H1 (cell line): Measurements from ENCODE around the gene CCNL2. TPM values are rescaled to one million over a fixed set of nuclear protein-coding genes. Genes with fewer than 3 reads are reported as not detected.

Experiments
- CTCF ChIA-PET: fragments of 300-600 bp; sonication (Branson Sonifier 250); formaldehyde crosslinking; loops from one replicate; lab custom pipeline; 2021; ENCODE audit not compliant: partially characterized antibody; lab: Charles Lee
- POLR2A ChIA-PET: fragments of 300-600 bp; sonication (Branson Sonifier 250); formaldehyde crosslinking; loops from one replicate; lab custom pipeline; 2021; ENCODE audit warnings: inconsistent platforms; ENCODE audit not compliant: partially characterized antibody; lab: Charles Lee
- DNase-seq, 2 experiments: peaks; one replicate each; pipeline versions ENCODE4 v3.0.0 to v3.0.0-alpha.2; 2010 to 2022; ENCODE audit warnings: low spot score in 2 of 2, low read depth in 1 of 2, mixed read lengths in 1 of 2
- FAIRE-seq: peaks from 2 replicates; lab custom pipeline; 2011; peaks lifted over from hg19 to GRCh38; lab: Jason Lieb, UNC
- H2AFZ ChIP-seq: 2 replicates; pipeline ENCODE4 v1.8.1; 2012; ENCODE audit warnings: low read length, inconsistent platforms
- H2AK5ac ChIP-seq: 2 replicates; pipeline ENCODE4 v1.6.1; 2013; ENCODE audit warnings: low read depth, low read length
- H2BK120ac ChIP-seq: replicated peaks from 2 replicates; pipeline ENCODE3; 2013; ENCODE audit warnings: low read depth, low read length, inconsistent platforms
- H2BK12ac ChIP-seq: 2 replicates; pipeline ENCODE4 v1.6.1; 2013; ENCODE audit warnings: low read depth, low read length
- H2BK15ac ChIP-seq: 2 replicates; pipeline ENCODE4 v1.6.1; 2013; ENCODE audit warnings: low read length
- H2BK20ac ChIP-seq: 2 replicates; pipeline ENCODE4 v1.6.1; 2013; ENCODE audit warnings: low read length
- H2BK5ac ChIP-seq: 2 replicates; pipeline ENCODE4 v1.6.1; 2013; ENCODE audit warnings: low read depth, low read length
- H3K14ac ChIP-seq: 2 replicates; pipeline ENCODE4 v1.6.1; 2013; ENCODE audit warnings: inconsistent platforms; ENCODE audit not compliant: insufficient read length
- H3K18ac ChIP-seq: 2 replicates; pipeline ENCODE4 v1.6.1; 2013; ENCODE audit warnings: low read length; ENCODE audit errors: extremely low read depth
- H3K23ac ChIP-seq: 2 replicates; pipeline ENCODE4 v1.6.1; 2013; ENCODE audit warnings: inconsistent platforms; ENCODE audit not compliant: insufficient read length
- H3K23me2 ChIP-seq: 2 replicates; pipeline ENCODE4 v1.6.1; 2013; ENCODE audit warnings: low read depth, low read length
- H3K27ac ChIP-seq: 2 replicates; pipeline ENCODE4 v1.6.1; 2011; ENCODE audit warnings: low read depth, low read length, inconsistent platforms
- H3K27me3 ChIP-seq, 4 experiments: replicated peaks in 1 of 4; 1 replicate in 1 of 4; 2 replicates in 3 of 4; pipeline versions ENCODE4 v1.6.1 to v1.8.1; 2011 to 2013; ENCODE audit warnings: low read length in 3 of 4, mild to moderate bottlenecking in 3 of 4, inconsistent platforms in 2 of 4, mixed read lengths in 2 of 4, moderate library complexity in 1 of 4; ENCODE audit not compliant: control insufficient read depth in 3 of 4, insufficient read depth in 3 of 4; ENCODE audit errors: extremely low read depth in 1 of 4
- H3K36me3 ChIP-seq, 4 experiments: 2 replicates each; pipeline versions ENCODE4 v1.6.1 to v1.8.1; 2011 to 2013; ENCODE audit warnings: mild to moderate bottlenecking in 4 of 4, low read length in 3 of 4, moderate library complexity in 2 of 4, control low read depth in 1 of 4, inconsistent platforms in 1 of 4; ENCODE audit not compliant: insufficient read depth in 4 of 4, control insufficient read depth in 2 of 4
- H3K4ac ChIP-seq: replicated peaks from 2 replicates; pipeline ENCODE3; 2013; ENCODE audit warnings: low read length, low read depth, mixed read lengths, inconsistent platforms; ENCODE audit not compliant: insufficient read length
- H3K4me1 ChIP-seq, 4 experiments: replicated peaks in 1 of 4; 1 replicate in 1 of 4; 2 replicates in 3 of 4; pipeline versions ENCODE4 v1.6.1 to v1.8.1; 2011 to 2013; ENCODE audit warnings: low read length in 3 of 4, inconsistent platforms in 2 of 4, mixed read lengths in 1 of 4; ENCODE audit not compliant: insufficient read depth in 4 of 4, control insufficient read depth in 3 of 4
- H3K4me2 ChIP-seq, 2 experiments: 2 replicates each; pipeline versions ENCODE4 v1.6.1 to v1.8.1; 2011 to 2013; ENCODE audit warnings: low read depth in 2 of 2, low read length in 2 of 2, control low read depth in 1 of 2, inconsistent platforms in 1 of 2, mild to moderate bottlenecking in 1 of 2; ENCODE audit not compliant: insufficient read depth in 1 of 2
- H3K4me3 ChIP-seq, 4 experiments: fragments of 200-600, 300-600 bp in 1 of 4; sonication (generic), shearing (Covaris generic), sonication (Bioruptor Twin) in 1 of 4; 2 replicates each; pipeline versions ENCODE4 v1.5.1 to v1.8.1; 2011 to 2016; ENCODE audit warnings: low read length in 4 of 4, low read depth in 3 of 4, control low read depth in 2 of 4, inconsistent platforms in 2 of 4, mild to moderate bottlenecking in 2 of 4, mixed read lengths in 1 of 4, moderate library complexity in 1 of 4; ENCODE audit not compliant: insufficient read depth in 2 of 4; ENCODE audit errors: extremely low read depth in 1 of 4
- H3K56ac ChIP-seq: replicated peaks from 2 replicates; pipeline ENCODE3; 2013; ENCODE audit warnings: low read depth, mild to moderate bottlenecking, mixed read lengths, low read length, inconsistent platforms; ENCODE audit not compliant: insufficient read length
- H3K79me1 ChIP-seq: 2 replicates; pipeline ENCODE4 v1.6.1; 2013; ENCODE audit warnings: low read depth, low read length, control low read depth
- H3K79me2 ChIP-seq, 2 experiments: 2 replicates each; pipeline versions ENCODE4 v1.6.1 to v1.8.1; 2012 to 2013; ENCODE audit warnings: low read length in 2 of 2, mild to moderate bottlenecking in 2 of 2, inconsistent platforms in 1 of 2; ENCODE audit not compliant: insufficient read depth in 2 of 2, control insufficient read depth in 1 of 2
- H3K9ac ChIP-seq, 4 experiments: replicated peaks in 1 of 4; 1 replicate in 1 of 4; 2 replicates in 3 of 4; pipeline versions ENCODE4 v1.6.1 to v1.8.1; 2011 to 2013; ENCODE audit warnings: low read depth in 3 of 4, low read length in 3 of 4, control low read depth in 2 of 4, mild to moderate bottlenecking in 2 of 4, moderate library complexity in 2 of 4, inconsistent platforms in 1 of 4; ENCODE audit errors: extremely low read depth in 1 of 4
- H3K9me3 ChIP-seq, 2 experiments: 2 replicates each; pipeline versions ENCODE4 v1.6.1 to v1.8.1; 2012 to 2013; ENCODE audit warnings: mild to moderate bottlenecking in 2 of 2, moderate library complexity in 2 of 2, control low read depth in 1 of 2, inconsistent platforms in 1 of 2, low read depth in 1 of 2, low read length in 1 of 2, mixed read lengths in 1 of 2; ENCODE audit not compliant: insufficient read depth in 2 of 2
- H4K20me1 ChIP-seq, 2 experiments: replicated peaks in 1 of 2; 2 replicates each; pipeline versions ENCODE3 to v1.8.1; 2011 to 2013; ENCODE audit warnings: inconsistent platforms in 2 of 2, low read length in 2 of 2, mild to moderate bottlenecking in 1 of 2; ENCODE audit not compliant: insufficient read depth in 2 of 2, control insufficient read depth in 1 of 2
- H4K5ac ChIP-seq: 2 replicates; pipeline ENCODE4 v1.6.1; 2013; ENCODE audit warnings: low read length, low read depth, mixed read lengths, inconsistent platforms; ENCODE audit not compliant: insufficient read length
- H4K8ac ChIP-seq: 2 replicates; pipeline ENCODE4 v1.8.0; 2013; ENCODE audit warnings: mild to moderate bottlenecking, moderate library complexity, low read length, inconsistent platforms; ENCODE audit not compliant: insufficient read depth; ENCODE audit errors: extremely low read depth
- H4K91ac ChIP-seq: replicated peaks from 2 replicates; pipeline ENCODE3; 2013; ENCODE audit warnings: low read length, mixed read lengths, inconsistent platforms; ENCODE audit not compliant: insufficient read length
- CTBP2 ChIP-seq: IDR thresholded peaks from 2 replicates; pipeline ENCODE4 v1.7.0; 2011; ENCODE audit warnings: borderline replicate concordance, mild to moderate bottlenecking, moderate library complexity, mixed read lengths, low read length; ENCODE audit not compliant: insufficient read depth, insufficient read length
- WGBS, 2 experiments: shearing (Covaris generic) in 1 of 2; methylation state at CpG; one replicate each; pipeline versions ENCODE4 v1.1.6 to v1.1.7; 2013 to 2015; ENCODE audit warnings: low lambda C conversion rate in 2 of 2, mixed read lengths in 2 of 2, inconsistent platforms in 1 of 2, low coverage in 1 of 2, missing lambda C conversion rate in 1 of 2; ENCODE audit not compliant: insufficient replicate concordance in 2 of 2, insufficient coverage in 1 of 2, insufficient read length in 1 of 2; ENCODE audit errors: extremely low coverage in 1 of 2, missing lambda C conversion rate in 1 of 2; 5-methylcytosine and 5-hydroxymethylcytosine counted together
- polyA plus RNA-seq, 7 experiments: library from polyadenylated mRNA; depleted of rRNA in 3 of 7; stranded (reverse) in 5 of 7; unstranded in 2 of 7; fragments of >200 nt in 5 of 7; fragments of 200-250 nt in 2 of 7; gene quantifications; 1 replicate in 5 of 7; 2 replicates in 1 of 7; 4 replicates in 1 of 7; pipeline versions ENCODE4 v1.2.1 to v1.2.3, GENCODE V29; 2011 to 2013; ENCODE audit warnings: missing spikeins in 2 of 7, mixed read lengths in 2 of 7
- total RNA-seq: library from RNA; stranded (reverse); fragmentation: NEBNext Ultra II Directional; extraction: Animal tissue kit (Norgen Biotek cat#: 25700); gene quantifications from 2 replicates; pipeline ENCODE4 v1.2.1, GENCODE V29; 2021

CCNL2 gene
- total and polyA plus RNA-seq, 2 of the 8 experiments (the other 6 are each of a cell fraction or from before 2014, with no cell fraction given), result 79.8 to 120 TPM

GRCh38 chr1:1356166-1356795 is 42.9 kb downstream of the CCNL2 start:
- Histone ChIP-seq H2BK120ac (no peak overlapping the region), H3K14ac (no peak overlapping the region), H3K27ac (no peak overlapping the region), H3K36me3 (no peaks in the 10 kb centered on the region), H3K79me2 (no peaks in the 10 kb centered on the region), H3K23me2 (peaks cover 16% of the 10 kb centered on the region), H3K23ac (no peak overlapping the region)
- no peak for DNase-seq
- TF ChIP-seq CTBP2, result no peak
- TF ChIP-seq, all 59 proteins: peak for 0
- Histone ChIP-seq H3K4me1 (peaks cover 2 to 54% (median 38%) of the 10 kb centered on the region in 4 experiments), H4K5ac (no peak overlapping the region), H3K4ac (no peak overlapping the region), H3K9me3 (no peaks in the 10 kb centered on the region), H4K20me1 (peaks cover 0 to 6% of the 10 kb centered on the region in 2 experiments), H3K27me3 (peaks cover 9 to 17% (median 14%) of the 10 kb centered on the region in 4 experiments), H3K9ac (no peak overlapping the region), H2BK20ac (peak overlapping the region; percentile 7; the same call in 1 of the 2 replicates), H3K4me3 (peak overlapping the region in 1 of 4 experiments; percentile 61; a peak in 1 of 8 replicates), H3K4me2 (no peak overlapping the region), H2BK15ac (no peak overlapping the region), H3K56ac (no peak overlapping the region), H3K79me1 (no peaks in the 10 kb centered on the region), H4K91ac (peak overlapping the region; percentile 73), H2AK5ac (peak overlapping the region; percentile 53; the same call in 1 of the 2 replicates), H3K18ac (no peak overlapping the region), H2AFZ (no peak overlapping the region), H2BK5ac (0 out of 2 replicates have a peak overlapping the region, but pooled peaks have one; percentile 24), H4K8ac (no peak overlapping the region), H2BK12ac (no peak overlapping the region)
- whole genome bisulfite sequencing, 2 experiments, result 20% methylated on average over 1 of the region's 8 CpGs; no CpG with 5 or more reads in 1 of the 2 experiments
- ChIA-PET CTCF (interaction anchor here (1.0 kb wide), 1 partner anchor 13 kb away, joined by 3 read pairs; no protein-coding TSS in a partner anchor), POLR2A (interaction anchor here (0.8 to 5.1 kb wide), 2 partner anchors 16 to 46 kb away, joined by 4 to 80 read pairs; partner anchors contain the start of gene AURKAIP1)
- FAIRE-seq, result no peak
